Fibroblast of skin of back (primary cell): ENCODE measurements around the gene TBC1D3G. TPM values are rescaled to one million over a fixed set of nuclear protein-coding genes. Genes with fewer than 3 reads are reported as not detected.
"Not testable (repeated sequence)": the region's sequence is repeated elsewhere in the genome, so short reads cannot be mapped to it uniquely, and the experiment has no call there.

Experiments used
- DNase-seq: peaks from one replicate; pipeline ENCODE4 v3.0.0-alpha.2; 2013
- polyA plus RNA-seq, 2 experiments: library from polyadenylated mRNA; unstranded; fragments of 120-200 nt; gene quantifications; one replicate each; pipeline ENCODE4 v1.2.1, GENCODE V29; 2013; ENCODE audit not compliant: insufficient read length in 2 of 2

The TBC1D3G gene
- not detected for polyA plus RNA-seq (2013, experiment 1 of 2; ENCODE audit: insufficient read length)
- polyA plus RNA-seq (2013, experiment 2 of 2; ENCODE audit: insufficient read length) = not detected

DNA sequence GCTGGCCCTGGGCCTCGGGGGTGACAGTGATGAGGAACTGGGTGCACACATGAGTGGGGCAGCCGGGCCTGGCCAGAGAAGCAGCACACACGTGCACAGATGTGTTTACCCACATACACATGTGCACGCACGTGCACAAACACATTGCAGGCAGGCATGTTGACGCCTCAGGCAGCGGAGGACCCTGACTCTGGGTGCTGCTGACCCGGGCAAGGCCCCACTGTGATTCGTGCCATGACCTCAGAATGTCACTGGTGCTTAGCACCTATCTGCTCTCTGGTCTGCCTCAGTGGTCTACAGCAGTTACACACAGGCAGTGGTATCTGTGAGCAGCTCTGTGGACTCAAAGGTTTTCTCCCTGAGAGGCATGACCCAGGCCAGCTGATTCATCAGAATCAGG, at the start of gene TBC1D3G:
Gene TBC1D3G (plus strand): TSS at position 301 of the 400 bp plus-strand sequence. CDS start 1,528 bp downstream, outside the sequence.
- DNase-seq = not testable (repeated sequence)

DNA sequence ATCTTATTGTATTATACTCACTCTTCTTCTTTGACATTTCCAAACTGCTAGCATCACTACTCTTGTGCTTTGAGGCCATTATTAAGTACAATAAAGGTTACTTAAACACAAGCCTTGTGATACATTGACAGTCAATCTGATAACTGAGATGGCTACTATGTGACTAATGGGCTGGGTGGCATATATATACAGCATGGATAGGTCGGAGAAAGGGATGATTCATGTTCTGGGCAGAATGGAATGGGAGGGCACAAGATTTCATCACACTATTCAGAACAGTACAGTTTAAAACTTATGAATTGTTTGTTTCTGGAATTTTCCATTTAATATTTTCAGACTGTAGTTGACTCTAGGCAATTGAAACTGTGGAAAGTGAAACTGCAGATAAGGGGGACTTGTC, 40.4 kb upstream of the TBC1D3G start:
- DNase-seq = not testable (repeated sequence)

DNA sequence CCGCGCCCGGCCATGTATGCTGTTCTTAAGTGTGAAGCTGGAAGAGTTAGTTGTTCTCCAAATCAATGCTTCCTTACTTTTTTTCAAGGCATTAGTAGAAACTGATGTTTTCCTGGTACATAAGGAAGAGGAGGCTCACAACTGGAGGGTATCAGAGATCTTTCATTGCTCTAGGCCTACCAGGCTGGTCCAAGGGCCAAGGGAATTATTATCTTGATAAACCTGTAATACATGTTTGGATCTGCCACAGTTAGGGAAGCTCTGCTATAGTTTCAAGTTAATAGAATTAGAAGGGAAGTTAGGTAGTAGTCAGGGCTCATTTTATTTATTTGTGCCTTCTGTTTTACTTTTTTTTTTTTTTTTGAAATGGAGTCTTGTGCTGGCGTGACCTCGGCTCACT, 39.5 kb upstream of the TBC1D3G start:
- DNase-seq = not testable (repeated sequence)

DNA sequence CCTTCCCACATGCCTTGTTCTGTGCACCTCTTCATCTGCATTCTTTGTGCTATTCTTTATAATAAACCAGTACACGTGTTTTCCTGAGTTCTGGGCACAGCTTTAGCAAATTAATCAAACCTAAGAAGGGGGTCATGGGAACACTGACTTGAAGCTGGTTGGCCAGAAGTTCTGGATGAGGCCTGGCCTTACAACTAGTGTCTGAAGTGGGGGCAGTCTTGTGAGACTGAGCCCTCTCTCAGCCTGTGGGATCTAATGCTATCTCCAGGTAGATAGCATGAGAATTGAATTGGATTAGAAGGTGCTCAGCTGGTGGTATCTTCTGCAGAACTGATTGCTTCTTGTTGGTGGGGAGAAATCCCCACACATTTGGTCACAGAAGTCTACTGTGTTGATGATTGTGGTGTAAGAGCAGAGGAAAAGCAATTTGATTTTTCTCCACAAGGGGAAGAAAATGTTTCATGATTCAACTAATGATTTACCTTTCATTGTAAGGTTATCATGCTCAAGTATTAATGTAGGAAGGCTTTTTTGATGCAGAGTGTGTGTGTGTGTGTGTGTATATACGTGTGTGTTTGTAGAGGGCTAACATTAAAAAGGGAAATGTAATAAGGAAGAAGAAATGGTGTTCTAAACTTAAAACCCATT, 33.6 kb upstream of the TBC1D3G start:
- DNase-seq = not testable (repeated sequence)

DNA sequence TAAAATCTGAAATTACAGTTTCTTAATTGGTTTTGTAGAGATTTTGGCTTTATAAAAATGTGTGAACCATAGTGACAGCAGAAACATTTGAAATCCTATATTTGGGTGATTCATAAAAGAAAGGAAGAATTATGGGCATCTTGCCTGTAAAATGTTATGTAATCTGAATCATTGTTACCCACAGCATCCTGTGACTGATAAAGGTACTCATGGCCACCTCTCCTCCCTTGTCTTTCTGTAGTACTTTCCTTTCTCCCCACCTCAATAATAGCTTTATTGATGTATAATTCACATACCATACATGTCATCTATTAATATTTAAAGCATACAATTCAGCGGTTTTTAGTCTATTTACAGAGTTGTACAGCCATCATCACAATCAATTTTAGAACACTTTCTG, 28.5 kb upstream of the TBC1D3G start:
- not testable (repeated sequence) for DNase-seq

- DNase-seq = not testable (repeated sequence)
Measured at GRCh38 chr17:36315736-36316135, 7.9 kb upstream of the TBC1D3G start.

DNA sequence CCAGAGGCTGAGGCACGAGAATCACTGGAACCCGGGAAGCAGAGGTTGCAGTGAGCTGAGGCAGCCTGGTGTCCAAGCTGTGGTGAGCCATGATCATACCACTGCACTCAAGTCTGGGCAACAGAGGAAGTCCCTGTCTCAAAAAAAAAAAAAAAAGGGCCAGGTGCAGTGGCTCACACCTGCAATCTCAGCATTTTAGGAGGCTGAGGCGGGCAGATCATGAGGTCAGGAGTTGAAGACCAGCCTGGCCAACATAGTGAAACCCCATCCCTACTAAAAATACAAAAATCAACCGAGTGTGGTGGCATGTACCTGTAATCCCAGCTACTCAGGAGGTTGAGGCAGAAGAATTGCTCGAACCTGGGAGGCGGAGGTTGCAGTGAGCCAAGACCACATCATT, 38.8 kb downstream of the TBC1D3G start:
- DNase-seq = not testable (repeated sequence)

GRCh38 chr17:36375938-36376337, 52.3 kb downstream of the TBC1D3G start:
- not testable (repeated sequence) for DNase-seq
